Pancreas (tissue), 10 donors: ENCODE results near the gene QPCT. TPM values are rescaled to one million over a fixed set of nuclear protein-coding genes. Genes with fewer than 3 reads are reported as not detected.
"Not testable (repeated sequence)": the region's sequence is repeated elsewhere in the genome, so short reads cannot be mapped to it uniquely, and the experiment has no call there.

ENCODE experiments used
- ATAC-seq, 4 donors: fragments of 200-7000 bp; cut with Tn5 transposase; one replicate each; pipeline versions ENCODE4 v1.8.0 to v1.9.1; 2020; ENCODE audit warnings: mild to moderate bottlenecking in 4 of 4, moderate library complexity in 4 of 4
- DNase-seq, 6 donors: peaks; one replicate each; pipeline ENCODE4 v3.0.0-alpha.2; 2020
- FAIRE-seq: peaks from 2 replicates; lab custom pipeline; 2012; peaks lifted over from hg19 to GRCh38; lab: Jason Lieb, UNC
- H3K27ac ChIP-seq, 4 donors: fragments of 200-600 bp; sonication (generic); 1 replicate in 3 of 4; 2 replicates in 1 of 4; pipeline versions ENCODE4 v1.5.0 to v1.8.0; 2020
- H3K27me3 ChIP-seq, 4 donors: fragments of 200-600 bp; one replicate each; pipeline ENCODE4 v1.8.0; 2021
- H3K36me3 ChIP-seq, 3 donors: fragments of 200-600 bp; sonication (generic) in 1 of 3; one replicate each; pipeline versions ENCODE4 v1.5.0 to v1.8.0; 2020 to 2021
- H3K4me1 ChIP-seq, 3 donors: fragments of 200-600 bp; one replicate each; pipeline ENCODE4 v1.8.0; 2021
- H3K4me3 ChIP-seq, 4 donors: fragments of 200-600 bp; sonication (generic) in 2 of 4; one replicate each; pipeline versions ENCODE4 v1.5.0 to v1.8.0; 2020 to 2021
- H3K9me3 ChIP-seq, 4 donors: fragments of 200-600 bp; one replicate each; pipeline ENCODE4 v1.8.0; 2021
- CTCF ChIP-seq, 4 donors: fragments of 200-600 bp; sonication (generic) in 3 of 4; IDR thresholded peaks; one replicate each; pipeline versions ENCODE4 v1.5.0 to v1.8.0; 2021; ENCODE audit warnings: antibody characterized with exemption in 4 of 4
- WGBS, 2 donors: extraction: QIAGEN DNeasy Blood & Tissue Kit; methylation state at CpG; one replicate each; pipeline ENCODE4 v1.1.7; 2013; 5-methylcytosine and 5-hydroxymethylcytosine counted together
- intact Hi-C, 3 donors: fragments of 100-400 bp; cut with DNase I; formaldehyde crosslinking; loops; one replicate each; pipeline versions ENCODE4 v1.11.1 to v1.14.2; 2022
- polyA plus RNA-seq, 2 donors: library from polyadenylated mRNA; stranded (reverse); fragments of 200-250 nt; gene quantifications; one replicate each; pipeline ENCODE4 v1.2.3, GENCODE V29; 2013
- total RNA-seq, 6 donors: library from RNA; stranded (reverse); fragmentation: NEBNext Ultra II Directional in 4 of 6; extraction: Animal tissue kit (Norgen Biotek cat#: 25700) in 4 of 6; gene quantifications; one replicate each; pipeline versions ENCODE4 v1.2.1 to v1.2.4, GENCODE V29; 2021 to 2023
- donor health status: healthy with polysubstance abuse.
- donor health status: DM: no; HTN: no; CAD: no; lungs with moderate emphysema.
- donor health status: DM: no; HTN: no; CAD: no.
- donor health status: control.
- donor health status: control.
- donor health status: Bipolar disorder and iron deficiency.
- donor health status: DM: yes; HTN: yes; CAD: no.
- donor health status: DM: no; HTN: no; CAD: no.
- donor health status: DM: no; HTN: no; CAD: no.
- donor health status: DM: yes; HTN: yes; CAD: no.

QPCT gene
- total and polyA plus RNA-seq, 8 donors: 0.79 to 69.0 (median 7.4) TPM

- Histone ChIP-seq H3K4me3 (no peak overlapping the region), H3K36me3 (no peaks in the 10 kb centered on the region), H3K27me3 (no peaks in the 10 kb centered on the region), H3K27ac (no peak overlapping the region), H3K4me1 (no peaks in the 10 kb centered on the region), H3K9me3 (no peaks in the 10 kb centered on the region)
- ATAC-seq (no peak), DNase-seq (no peak), FAIRE-seq (no peak)
- no peak for TF ChIP-seq CTCF (IDR thresholded peaks at IDR 0.05)
- intact Hi-C loops: no loop called here
- WGBS, 2 donors: 51 to 60% methylated on average over 8 of the region's 8 CpGs
These were observed 31.4 kb downstream of the QPCT start for GRCh38 chr2:37375741-37376288.

GRCh38 chr2:37376421-37377186, 32.2 kb downstream of the QPCT start:
- Histone ChIP-seq H3K4me3 (no peak overlapping the region), H3K36me3 (no peaks in the 10 kb centered on the region), H3K27me3 (no peaks in the 10 kb centered on the region), H3K4me1 (no peaks in the 10 kb centered on the region), H3K9me3 (no peaks in the 10 kb centered on the region), H3K27ac (no peak overlapping the region)
- intact Hi-C loops: no loop called here
- no peak for DNase-seq
- WGBS, 2 donors: 62 to 66% methylated on average over 9 of the region's 9 CpGs
- no peak for FAIRE-seq
- ATAC-seq: no peak
- TF ChIP-seq CTCF (IDR thresholded peaks at IDR 0.05): no peak

- no peak for ATAC-seq
These were observed 32.7 kb downstream of the QPCT start for GRCh38 chr2:37377187-37377532.

GRCh38 chr2:37378411-37378810, 34.0 kb downstream of the QPCT start:
- Histone ChIP-seq H3K4me3 (no peak overlapping the region), H3K27ac (no peak overlapping the region), H3K36me3 (no peaks in the 10 kb centered on the region), H3K27me3 (no peaks in the 10 kb centered on the region), H3K9me3 (no peaks in the 10 kb centered on the region), H3K4me1 (no peaks in the 10 kb centered on the region)
- no peak for DNase-seq
- intact Hi-C loops: no loop called here
- TF ChIP-seq CTCF (IDR thresholded peaks at IDR 0.05): no peak
- no peak for ATAC-seq
- no peak for FAIRE-seq
- 85 to 88% methylated on average over 7 of the region's 7 CpGs for WGBS, 2 donors

More at GRCh38 chr2:37377187-37377532, 32.7 kb downstream of the QPCT start:
- H3K36me3 ChIP-seq: no peaks in the 10 kb centered on the region
- FAIRE-seq: no peak
- DNase-seq: no peak
- WGBS, 2 donors: 42 to 43% methylated on average over 3 of the region's 3 CpGs
- H3K27me3 ChIP-seq: no peaks in the 10 kb centered on the region
- H3K9me3 ChIP-seq: no peaks in the 10 kb centered on the region
- no peaks in the 10 kb centered on the region for H3K4me1 ChIP-seq
- H3K27ac ChIP-seq: no peak overlapping the region
- no peak overlapping the region for H3K4me3 ChIP-seq
- no peak for TF ChIP-seq CTCF (IDR thresholded peaks at IDR 0.05)
- intact Hi-C loops: no loop called here

GRCh38 chr2:37379881-37380296, 35.5 kb downstream of the QPCT start:
- Histone ChIP-seq H3K27ac (no peak overlapping the region), H3K9me3 (no peaks in the 10 kb centered on the region), H3K4me1 (no peaks in the 10 kb centered on the region), H3K36me3 (no peaks in the 10 kb centered on the region), H3K4me3 (no peak overlapping the region), H3K27me3 (no peaks in the 10 kb centered on the region)
- ATAC-seq: no peak
- intact Hi-C loops: no loop called here
- no peak for FAIRE-seq
- no peak for TF ChIP-seq CTCF (IDR thresholded peaks at IDR 0.05)
- 60 to 63% methylated on average over 5 of the region's 5 CpGs for WGBS, 2 donors
- no peak for DNase-seq

- H3K4me3 ChIP-seq, H3K4me1 ChIP-seq, H3K27me3 ChIP-seq, ATAC-seq, DNase-seq, H3K27ac ChIP-seq, H3K9me3 ChIP-seq, FAIRE-seq, intact Hi-C loops, H3K36me3 ChIP-seq: not testable (repeated sequence)
- 83% methylated on average over 4 of the region's 4 CpGs for WGBS, 2 donors
These were observed 36.4 kb downstream of the QPCT start for GRCh38 chr2:37380787-37381186.

GRCh38 chr2:37384261-37384660, 39.8 kb downstream of the QPCT start:
- FAIRE-seq, H3K4me1 ChIP-seq, H3K27me3 ChIP-seq, intact Hi-C loops, H3K9me3 ChIP-seq, ATAC-seq, DNase-seq, H3K27ac ChIP-seq, H3K36me3 ChIP-seq, H3K4me3 ChIP-seq: not testable (repeated sequence)
- WGBS, 2 donors: 71 to 81% methylated on average over 4 of the region's 4 CpGs
